Superior temporal gyrus (tissue), 1 donor: ENCODE results near the gene ANGPT4.

Experiments
- DNase-seq: peaks from one replicate; pipeline ENCODE4 v3.0.0-alpha.2; 2016; ENCODE audit errors: extremely low spot score

The ANGPT4 gene

DNA sequence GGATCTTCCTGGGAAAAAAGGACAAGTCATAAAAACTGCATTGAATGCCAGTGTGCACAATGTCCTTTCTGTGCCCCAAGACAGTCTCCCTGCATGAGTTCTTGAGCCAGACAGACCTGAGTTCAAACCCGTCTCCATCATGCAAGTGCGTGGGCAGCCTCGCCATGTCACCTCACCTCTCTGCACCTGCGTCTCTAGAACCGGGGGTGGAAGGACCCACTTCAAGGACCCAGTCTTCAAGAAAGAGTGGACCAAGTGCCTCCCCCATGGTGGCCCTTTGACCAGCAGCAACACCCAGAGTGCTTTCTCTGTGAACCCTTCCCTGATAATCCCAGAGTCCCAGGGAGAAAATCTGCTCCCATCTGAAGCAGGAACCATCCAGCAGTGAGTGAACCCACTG lies 23.5 kb upstream of the ANGPT4 start:
- DNase-seq = no peak

DNA sequence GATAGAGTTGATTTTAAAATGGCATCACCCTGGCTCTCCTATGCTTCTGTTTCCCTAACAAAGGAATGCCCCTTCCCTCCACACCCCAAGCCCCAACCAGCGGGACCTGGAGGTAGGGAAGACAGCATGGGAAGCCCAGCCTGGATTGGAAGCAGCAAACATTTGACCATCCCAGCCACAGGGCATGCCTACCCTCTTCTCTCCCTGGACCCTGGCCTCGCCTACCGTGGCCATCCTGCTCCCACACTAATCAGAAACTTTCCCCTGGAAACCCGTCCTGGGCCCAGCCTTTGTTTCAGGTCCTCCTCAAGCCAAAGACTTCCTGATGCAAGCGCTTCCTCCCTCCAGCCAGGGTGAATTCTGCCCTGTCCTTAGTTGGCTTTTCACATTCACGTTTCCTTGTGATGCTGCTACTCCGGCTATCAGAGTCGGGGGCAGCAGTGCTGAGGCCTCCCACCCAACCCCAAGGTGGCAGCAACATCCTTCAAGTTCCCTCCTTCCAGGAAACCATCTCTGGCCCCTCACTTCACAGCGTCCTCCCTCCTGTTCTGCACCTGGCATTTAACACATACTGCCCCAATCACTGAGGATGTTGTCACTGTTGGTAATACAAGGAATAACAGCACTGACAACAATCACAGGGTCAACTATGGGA lies 18.2 kb upstream of the ANGPT4 start:
- DNase-seq = no peak

- DNase-seq = no peak
Observed at GRCh38 chr20:933029-933428, 16.9 kb upstream of the ANGPT4 start.

- DNase-seq = no peak
Observed at GRCh38 chr20:931401-931800, 15.3 kb upstream of the ANGPT4 start.

DNA sequence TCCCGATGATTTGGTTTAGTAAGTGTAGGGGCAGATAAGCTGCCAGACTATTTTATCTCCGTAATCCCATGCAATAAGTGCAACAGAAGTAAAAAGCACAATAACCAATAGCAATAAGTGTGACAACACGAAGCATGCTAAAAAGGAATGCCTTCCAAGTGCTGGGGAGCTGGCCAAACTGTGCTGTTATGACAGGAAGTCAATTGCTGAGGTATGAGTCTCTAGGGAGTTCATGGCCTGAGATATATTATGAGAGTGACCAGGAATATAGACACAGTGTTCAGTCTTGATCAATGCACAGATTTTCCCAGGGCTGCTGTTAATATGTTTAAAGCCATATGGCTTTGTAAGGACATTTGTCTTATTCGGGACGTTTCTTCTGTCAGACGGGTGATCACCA lies 10.5 kb upstream of the ANGPT4 start:
- no peak for DNase-seq

- no peak for DNase-seq
Observed at GRCh38 chr20:925516-925915, 9.4 kb upstream of the ANGPT4 start.

GRCh38 chr20:924639-925038 lies 8.5 kb upstream of the ANGPT4 start:
- no peak for DNase-seq

GRCh38 chr20:922781-923180 lies 6.6 kb upstream of the ANGPT4 start:
- no peak for DNase-seq

DNA sequence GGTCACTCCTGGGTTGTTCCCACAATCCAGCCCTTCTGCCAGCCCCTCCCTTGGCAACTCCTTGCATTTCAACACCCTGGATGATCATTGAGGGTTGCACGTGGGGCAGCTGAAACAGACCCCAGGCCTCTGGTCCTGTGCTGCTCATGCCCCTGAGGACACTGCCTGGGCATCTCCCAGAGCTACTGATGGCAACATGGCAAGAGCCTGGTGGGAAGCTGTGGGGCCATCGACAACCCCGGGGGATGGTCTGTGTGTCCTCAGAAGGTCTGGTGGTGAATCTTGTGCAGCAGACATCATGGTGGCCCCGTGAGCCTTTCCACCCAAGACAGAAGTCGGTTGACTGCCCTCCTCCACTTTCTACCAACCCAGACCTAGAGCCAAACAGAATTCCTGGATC lies 4.9 kb upstream of the ANGPT4 start:
- DNase-seq = no peak

GRCh38 chr20:920311-920710 lies 4.2 kb upstream of the ANGPT4 start:
- DNase-seq = no peak

- no peak for DNase-seq
Observed at GRCh38 chr20:919491-919916, 3.4 kb upstream of the ANGPT4 start.

DNA sequence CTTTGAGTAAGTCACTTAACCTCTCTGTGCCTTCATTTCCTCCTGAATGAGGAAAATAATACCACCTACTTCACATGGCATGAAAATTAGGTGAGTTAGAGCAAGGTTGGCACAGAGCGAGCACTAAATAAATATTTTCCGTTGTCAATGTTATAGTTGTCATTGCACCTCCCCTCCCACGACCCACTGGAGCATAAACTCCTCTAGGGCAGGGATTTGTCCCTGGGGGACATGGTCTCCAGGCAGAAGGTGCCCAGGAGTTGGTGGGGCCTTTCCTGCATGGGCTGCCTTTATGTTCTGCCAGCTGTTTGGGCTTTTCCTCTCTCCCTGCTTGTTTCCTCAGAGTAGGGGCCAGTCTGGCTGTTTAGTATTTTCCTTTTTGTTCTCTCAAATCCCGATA lies 1.3 kb upstream of the ANGPT4 start:
- DNase-seq = no peak

DNA sequence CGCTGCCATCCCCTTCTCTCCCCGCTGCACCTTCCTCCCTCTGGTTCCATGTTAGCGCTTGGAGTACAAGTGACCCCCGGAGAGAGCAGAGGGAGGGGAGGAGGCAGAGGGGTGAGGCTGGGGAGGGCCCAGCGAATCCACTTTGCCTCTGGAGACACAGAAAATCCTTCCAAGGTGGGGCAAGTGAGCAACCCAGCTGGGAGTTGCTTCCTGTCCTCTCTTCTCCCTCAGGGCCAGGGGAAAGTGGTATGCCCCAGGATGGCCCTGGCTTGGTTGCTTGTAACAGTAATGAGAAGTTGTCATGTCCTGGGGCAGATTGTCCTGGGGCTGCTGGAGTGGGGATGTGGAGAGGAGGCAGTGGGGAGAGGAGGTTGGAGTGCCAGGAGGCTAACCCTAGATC lies 691 bp upstream of the ANGPT4 start:
- DNase-seq = no peak

DNA sequence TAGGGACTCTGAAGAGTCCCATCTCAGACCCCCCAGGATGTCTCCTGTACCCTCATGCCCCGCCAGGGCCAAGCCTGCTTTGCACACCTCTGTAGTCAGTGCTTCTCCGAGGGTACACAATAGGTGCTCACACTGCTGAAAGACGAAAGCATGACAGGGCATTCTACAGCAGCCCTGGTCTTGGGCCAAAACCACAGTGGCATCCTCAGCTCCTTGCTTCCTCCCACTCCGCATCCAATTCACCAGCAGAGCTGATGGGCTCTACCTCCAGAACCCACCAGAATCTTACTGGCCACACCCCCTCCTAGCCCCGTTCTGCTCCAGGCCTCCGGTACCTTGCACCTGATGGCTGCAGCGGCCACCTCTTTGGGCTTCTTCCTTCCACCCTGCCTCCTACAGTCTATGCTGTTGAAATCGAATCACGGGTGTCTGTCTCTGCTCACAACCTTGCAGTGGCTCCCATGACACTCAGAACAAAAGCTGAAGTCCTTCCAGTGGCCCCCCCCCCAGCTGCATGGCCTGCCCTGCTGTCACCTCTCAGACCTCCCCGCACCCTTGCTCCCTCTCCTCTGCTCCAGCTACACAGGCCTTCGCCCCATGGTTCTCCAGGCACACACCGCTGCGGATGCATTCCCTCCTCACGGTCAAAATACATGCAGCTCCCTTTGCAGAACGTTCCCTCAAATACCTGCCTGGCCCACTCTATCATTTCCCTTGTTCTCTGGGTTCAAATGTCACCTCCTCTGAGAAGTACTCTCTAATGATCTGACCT lies 1.2 kb downstream of the ANGPT4 start:
- no peak for DNase-seq

DNA sequence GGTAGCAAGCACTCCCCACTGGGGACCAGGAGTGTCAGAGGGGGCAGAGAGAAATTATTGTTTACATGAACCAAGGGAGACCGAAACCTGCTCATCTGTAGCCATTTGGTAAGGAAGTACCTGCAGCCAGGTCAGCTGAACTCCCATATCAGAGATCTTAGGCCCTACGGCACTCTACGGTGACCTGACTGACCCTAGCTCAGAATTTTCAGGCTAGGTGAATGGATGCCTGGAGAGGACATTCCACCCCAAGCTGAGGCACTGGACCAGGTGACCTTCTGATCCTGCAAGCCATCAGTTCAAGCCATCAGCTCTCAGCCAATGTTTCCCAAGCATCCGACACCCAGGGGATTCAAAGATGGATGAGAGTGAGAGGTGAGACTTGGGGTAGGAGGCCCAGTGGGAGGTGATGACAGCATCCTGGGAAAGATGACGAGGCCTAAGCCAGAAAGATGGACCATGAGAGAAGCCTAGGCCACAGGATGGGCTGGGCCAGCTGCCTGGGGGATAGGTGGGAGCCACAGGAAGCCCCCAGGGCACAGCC lies 2.8 kb downstream of the ANGPT4 start:
- DNase-seq = no peak

DNA sequence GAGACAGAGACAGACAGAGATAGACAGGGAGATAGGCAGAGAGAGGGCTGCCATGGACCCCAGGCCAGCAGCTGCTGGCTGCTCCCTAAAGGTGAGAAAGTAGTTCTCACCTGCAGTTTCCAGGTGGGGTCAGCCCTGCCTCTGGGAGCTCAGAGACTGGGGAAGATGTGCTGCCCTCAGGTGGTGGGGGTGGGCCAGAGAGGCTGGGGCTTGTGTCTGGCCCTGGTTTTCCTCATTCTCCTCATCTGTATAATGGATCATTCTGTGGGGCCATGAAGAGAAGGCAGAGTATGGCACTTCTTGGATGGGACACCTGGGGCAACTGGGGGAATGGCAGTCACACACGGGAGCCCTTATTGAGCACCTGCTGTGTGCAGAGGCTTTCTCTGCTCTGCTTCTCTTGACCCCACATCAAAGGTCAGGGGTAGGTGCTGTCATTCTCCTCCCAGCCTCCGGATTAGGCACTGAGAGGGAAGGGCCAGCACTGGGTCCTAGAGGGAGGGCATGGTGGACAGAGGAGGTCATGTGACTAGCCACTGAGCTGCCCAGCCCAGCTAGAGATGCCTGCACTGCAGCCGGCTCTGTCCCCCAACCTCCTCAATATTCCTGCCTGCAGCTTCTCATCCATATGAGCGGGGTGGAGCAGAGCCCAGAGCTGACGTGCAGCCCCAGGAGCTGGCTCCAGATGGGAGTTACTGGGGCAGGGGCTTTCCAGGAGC lies 4.1 kb downstream of the ANGPT4 start:
- DNase-seq = no peak

DNA sequence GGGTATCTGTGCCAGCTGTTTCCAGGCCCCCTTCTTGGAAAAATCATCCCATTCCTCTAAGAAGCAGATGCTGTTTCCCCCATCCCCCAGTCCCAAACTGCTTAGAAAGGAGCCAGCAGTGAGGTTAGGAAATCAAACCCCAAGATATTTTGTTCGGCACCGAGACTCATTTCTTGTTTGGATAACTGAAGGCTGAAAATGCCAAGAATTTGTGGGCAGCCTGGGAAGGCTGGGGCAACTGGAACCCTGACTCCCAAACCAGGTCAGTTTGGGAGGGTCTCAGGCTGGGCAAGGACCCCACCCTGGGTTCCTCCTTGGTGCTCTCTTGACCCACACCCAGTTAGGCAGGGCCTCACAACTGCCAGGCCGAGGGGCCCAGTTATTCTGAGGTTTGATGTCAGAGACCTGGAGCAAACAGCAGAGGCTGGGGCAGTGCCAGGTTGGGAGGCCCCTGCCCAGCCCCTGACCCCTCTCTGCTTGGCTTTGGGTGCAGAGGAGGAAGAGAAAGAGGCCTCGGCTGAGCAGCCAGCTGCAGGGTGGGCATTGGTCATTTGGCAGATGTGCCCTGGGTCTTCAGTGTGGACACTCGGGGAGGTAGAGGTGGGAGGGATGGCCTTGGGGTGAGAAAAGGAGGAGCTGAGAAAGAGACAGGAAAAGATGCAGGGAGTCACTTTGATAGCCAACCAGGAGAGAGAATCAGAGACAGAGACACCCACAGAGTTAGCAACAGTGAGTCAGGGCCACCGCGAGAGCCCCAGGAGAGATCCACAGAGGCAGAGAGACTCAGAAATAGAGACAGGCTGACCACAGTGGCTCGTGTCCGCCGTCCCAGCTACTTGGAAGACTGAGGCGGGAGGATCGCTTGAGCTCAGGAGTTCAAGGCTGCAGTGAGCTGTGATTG lies 5.0 kb downstream of the ANGPT4 start:
- DNase-seq = no peak

DNA sequence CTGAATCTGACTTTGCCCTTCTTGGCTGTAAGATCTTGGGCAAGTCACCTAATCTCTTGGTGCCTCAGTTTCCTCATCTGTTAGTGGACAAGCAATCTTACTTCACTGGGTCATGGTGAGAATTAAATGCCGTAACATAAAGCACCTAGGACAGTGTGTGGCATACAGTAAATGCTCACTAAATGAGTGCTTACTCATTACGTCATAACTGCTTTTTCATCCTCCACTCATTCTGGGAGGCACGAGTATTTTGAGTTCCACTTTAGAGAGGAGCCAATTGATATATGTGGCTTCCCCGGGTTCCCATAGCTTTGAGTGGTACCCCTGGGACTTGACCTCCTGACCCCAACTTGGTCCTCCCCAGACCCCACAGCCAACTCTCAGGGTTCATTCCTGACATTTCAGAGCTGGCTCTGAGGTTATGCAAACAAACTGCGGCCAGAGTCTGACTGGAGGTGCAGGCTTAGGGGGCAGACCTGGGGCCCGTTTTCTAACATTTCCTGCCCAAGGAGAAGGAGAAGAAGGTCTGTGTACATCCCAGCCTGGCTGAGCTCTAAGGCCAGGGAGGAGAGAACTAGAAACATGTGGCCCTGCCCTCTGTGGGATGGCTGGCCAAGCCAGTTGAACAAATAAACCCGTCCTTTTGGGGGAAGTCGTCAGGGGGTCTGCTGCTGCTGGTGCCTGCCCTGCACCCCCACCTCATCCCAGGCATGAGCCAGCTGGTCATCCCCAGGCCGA lies 5.8 kb downstream of the ANGPT4 start:
- DNase-seq = no peak

DNA sequence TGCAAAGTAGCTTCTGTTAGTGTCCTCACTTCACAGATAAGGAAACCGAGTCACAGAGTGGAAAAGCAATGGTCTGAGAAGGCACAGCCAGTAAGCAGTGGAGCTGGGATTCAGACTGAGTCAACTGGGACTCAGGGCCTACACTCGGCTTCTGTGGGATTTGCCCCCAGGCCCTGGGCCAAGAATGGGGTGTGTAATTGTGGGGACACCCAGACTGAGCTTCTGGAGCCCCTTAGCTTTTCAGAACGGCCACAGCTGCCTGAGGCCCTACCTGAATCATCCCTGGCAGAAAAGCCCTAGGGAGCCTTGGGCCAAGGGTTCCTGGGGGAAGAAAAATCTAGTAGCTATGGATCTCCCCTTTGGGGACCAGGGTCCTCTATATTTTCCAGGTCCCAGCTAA lies 6.5 kb downstream of the ANGPT4 start:
- no peak for DNase-seq

DNA sequence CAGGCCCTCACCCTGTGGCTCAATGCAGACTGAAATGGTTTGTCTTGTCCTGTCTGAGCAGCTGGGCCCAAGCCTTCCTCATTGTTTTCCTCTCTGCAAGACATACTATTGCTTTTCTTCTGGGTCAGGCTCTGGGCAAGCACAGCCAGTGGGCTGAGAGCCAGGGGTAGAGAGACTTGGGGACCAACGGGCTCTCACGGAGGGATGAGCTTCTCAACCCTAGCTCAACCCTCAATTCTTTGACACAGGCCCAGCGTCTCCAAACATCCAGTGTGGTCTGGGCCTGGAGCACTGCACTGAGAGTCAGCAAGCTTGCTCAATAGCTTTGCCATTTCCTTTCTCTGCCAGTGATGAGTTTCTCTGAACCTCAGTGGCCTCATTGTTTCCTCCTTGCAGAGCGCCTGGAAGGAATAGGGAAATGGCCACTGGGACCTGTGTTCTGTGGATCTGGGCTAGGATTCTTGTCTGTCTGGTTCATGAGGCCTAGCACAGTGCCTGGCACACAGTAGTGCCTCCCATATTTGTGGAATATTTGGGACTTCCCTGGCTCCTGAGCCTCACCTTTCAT lies 9.3 kb downstream of the ANGPT4 start:
- DNase-seq = no peak
